Measurements from ENCODE around the gene HMCES.

Gene HMCES, protein sequence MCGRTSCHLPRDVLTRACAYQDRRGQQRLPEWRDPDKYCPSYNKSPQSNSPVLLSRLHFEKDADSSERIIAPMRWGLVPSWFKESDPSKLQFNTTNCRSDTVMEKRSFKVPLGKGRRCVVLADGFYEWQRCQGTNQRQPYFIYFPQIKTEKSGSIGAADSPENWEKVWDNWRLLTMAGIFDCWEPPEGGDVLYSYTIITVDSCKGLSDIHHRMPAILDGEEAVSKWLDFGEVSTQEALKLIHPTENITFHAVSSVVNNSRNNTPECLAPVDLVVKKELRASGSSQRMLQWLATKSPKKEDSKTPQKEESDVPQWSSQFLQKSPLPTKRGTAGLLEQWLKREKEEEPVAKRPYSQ

DNA sequence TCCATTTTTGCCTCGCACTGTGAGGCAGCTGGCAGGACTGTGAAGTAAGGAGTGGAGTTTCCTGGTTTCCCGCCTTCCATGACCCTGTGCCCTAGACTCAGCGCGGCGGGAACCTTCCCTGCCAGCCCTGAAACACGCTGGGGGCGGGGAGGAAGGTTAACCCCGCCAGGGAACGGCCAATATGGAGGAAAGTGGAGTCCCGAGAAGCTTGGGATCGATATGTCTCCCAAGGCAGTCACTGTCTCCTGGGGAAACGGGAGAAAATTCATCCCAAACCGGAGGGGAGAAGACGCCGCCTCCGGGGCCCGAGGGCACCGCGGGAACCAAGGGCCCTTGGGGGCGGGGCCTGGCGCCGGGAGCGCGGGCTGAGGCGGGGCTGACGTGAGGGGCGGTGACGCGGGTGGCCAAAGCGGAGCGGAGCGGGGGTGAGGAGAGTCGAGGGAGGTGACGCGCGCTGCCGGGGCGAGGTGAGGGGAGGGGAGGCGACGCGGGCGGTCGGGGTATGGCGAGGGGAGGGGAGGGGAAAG, at the start of gene HMCES:
Gene HMCES, plus strand, starts transcription at position 432 of the 527 bp plus-strand sequence. CDS start 863 bp downstream, outside the sequence.
- DNase-seq (ENCODE audit: low read depth in 2 of 2): peak; percentile 87 to 92

DNA sequence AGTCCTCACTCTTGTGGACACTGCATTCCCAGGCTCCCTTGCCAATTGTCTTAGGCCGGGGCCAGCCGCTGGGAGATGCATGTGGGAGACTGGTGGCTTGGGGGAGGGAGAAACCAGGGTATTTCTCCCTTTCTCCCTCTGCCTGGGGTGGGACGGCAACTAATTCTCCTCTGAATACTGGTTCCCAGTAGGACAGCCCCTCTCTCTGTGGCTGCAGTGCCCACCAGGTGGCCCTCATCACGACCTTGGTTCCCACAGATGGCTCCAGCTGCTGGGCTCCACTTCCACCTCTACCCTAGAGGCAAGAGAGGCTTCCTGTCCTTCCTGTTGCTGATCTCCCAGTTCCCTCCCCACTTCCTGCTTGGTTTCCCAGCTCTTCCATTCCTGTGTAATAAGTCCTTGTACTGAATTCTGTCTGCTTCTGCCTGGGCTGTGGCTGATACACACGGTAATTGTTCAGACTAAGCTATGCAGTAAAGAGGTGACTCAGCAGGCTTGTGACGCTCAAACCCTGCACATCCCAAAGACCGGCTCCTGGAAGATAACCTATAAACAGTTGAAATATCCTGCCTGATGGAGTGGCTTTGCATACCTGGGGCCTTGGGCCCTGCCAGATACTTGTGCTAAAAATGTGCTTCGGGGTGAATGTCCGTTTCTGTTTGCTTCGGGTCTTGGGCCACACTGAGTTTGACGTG, 49.6 kb upstream of the HMCES start:
- DNase-seq (ENCODE audit: low read depth in 2 of 2): no peak

DNA sequence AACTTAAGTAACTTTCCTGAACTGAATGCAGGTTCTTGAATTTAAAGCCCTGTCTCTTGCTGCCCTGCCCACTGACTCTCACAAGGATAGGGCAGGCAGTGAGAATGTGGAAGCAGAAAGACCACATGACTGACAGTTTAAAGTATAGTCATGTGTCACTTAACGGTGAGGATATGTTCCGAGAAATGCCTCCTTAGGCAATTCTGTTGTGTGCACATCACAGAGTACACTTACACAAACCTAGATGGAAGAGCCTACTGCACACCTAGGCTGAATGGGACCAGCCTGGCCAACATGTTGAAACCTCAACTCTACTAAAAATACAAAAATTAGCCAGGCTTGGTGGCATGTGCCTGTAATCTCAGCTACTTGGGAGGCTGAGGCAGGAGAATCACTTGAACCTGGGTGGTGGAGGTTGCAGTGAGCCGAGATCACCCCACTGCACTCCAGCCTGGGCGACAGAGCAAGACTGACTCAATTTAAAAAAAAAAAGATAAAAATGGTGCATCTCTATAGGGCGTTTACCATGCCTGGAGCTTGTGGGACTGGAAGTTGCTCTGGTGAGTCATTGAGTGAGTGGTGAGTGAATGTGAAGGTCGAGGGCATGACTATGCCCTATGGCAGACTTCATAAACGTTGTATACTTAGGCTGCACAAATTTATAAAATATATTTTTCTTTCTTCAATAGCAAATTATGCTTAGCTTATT, 48.2 kb upstream of the HMCES start:
- DNase-seq (ENCODE audit: low read depth in 2 of 2): peak in 1 of 2 donors; percentile 10

DNA sequence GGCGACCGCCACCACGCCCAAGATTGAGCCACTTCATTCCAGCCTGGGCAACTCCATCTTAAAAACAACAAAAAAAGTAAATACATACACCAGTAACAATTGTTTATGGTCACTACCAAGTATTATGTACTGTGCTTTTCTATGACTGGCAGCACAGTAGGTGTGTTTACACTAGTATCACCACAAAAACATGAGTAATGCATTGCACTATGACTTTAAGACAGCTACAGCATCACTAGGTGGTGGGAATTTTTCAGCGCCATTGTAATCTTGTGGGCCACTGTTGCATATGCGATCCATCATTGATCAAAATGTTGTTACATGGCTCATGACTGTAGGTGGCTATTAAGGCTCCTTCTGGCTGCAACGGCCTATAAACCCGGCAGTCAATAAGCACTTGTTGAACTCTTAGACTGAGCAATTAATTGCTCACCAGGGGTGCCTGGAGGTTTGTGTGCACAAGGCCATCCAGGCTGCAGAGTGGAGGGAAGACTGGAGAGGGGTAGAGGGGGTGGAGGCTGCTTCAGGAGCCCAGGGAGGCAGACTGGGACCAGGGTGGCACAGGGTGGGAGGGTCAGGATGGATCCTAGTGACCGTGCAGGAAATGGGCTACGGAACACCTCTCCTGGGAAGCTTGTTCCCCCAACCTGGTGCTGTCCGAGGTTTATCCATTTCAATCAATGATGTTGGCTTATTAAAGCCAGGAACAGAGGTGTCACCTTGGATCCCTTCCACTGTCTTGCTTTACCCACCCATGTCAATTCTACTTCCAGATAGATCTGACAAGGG, 47.1 kb upstream of the HMCES start:
- DNase-seq (ENCODE audit: low read depth in 2 of 2): no peak

DNA sequence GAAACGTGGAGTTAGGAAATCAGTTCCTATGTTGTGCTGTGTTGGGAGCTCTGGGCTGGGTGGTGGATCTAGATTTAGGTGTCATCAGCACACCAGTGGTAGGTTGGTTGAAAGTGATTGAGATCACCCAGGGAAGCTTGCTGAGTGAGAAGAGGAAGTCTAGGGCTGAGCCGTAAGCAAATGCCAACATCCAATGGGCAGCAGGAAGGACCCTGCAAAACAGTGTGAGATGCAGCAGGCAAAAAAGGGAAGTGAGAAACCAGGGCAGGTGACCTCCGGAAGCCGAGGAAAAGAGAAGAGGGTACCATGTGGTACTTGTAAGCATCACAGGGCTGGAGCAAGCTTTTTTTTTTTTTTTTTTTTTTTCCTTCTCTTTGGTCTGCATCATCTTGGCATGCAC, 45.1 kb upstream of the HMCES start:
- DNase-seq (ENCODE audit: low read depth in 2 of 2): no peak

DNA sequence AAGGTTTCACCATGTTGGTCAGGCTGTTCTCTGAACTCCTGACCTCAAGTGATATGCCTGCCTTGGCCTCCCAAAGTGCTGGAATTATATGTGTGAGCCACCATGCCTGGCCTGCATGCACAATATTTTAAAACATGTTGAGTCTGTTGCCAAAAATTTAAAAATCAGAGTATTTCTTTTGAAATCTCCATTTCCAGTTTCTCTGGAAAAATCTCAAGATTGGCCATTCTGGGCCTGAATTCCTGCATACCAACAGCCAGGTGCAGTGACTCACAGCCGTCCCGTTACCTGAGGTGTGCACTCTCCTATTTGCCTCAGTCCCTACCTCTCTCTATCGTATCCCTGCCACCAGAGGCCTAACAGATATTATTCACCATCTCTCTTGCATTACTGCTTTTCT, 44.2 kb upstream of the HMCES start:
- no peak for DNase-seq (ENCODE audit: low read depth in 2 of 2)

DNA sequence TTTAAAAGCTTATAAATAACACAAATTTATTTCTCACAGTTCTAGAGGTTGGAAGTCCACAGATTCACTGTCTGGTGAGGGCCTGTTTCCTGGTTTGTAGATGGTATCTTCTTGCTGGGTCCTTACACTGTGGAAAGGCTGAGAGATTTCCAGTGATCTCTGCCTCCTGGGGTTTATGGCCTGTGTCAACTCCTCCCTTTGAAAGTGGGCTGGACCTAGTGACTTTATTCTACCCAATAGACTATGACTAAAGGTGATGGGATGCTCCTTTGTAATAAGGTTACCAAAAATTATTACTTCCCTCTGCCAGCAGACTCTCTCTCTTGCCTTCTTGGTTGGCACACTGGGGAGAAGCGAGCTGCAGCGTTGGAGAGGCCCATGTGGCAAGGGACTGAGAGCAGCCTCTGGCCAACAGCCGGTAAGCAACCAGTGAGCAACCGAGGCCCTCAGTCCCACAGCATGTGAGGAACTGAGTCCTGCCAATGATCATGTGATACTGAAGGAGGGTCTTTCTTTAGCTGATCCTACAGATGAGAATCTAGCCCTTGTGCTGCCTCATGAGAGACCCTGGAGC, 43.2 kb upstream of the HMCES start:
- no peak for DNase-seq (ENCODE audit: low read depth in 2 of 2)

DNA sequence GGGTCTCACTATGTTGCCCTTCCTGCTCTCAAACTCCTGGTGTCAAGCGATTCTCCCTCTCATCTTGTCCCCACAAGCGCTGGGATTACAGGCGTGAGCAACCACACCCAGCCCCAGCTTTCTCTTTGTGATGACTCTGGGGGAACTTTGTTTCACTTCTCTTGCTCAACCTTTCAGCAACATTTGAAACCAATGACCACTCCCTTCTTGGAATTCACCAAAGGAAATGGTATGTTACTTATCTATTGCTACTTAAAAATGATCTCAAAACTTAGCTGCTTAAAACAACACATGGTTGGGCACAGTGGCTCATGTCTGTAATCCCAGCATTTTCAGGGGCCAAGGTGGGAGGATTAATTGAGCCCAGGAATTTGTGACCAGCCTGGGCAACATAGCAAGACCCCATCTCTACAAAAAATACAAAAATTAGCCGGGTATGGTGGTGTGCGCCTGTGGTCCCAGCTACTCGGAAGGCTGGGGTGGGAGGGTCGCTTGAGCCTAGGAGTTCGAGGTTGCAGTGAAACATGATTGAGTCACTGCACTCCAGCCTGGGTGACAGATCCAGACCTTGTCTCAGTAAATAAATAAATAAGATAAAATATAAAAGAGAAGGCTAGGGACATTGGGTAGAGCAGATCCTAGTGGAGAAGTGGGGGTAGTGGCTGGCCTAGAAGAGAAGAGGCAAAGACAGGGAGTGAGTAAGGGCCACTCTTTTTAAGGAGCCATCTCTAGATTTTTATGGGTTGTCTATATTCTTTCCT, 39.5 kb upstream of the HMCES start:
- DNase-seq (ENCODE audit: low read depth in 2 of 2): no peak

DNA sequence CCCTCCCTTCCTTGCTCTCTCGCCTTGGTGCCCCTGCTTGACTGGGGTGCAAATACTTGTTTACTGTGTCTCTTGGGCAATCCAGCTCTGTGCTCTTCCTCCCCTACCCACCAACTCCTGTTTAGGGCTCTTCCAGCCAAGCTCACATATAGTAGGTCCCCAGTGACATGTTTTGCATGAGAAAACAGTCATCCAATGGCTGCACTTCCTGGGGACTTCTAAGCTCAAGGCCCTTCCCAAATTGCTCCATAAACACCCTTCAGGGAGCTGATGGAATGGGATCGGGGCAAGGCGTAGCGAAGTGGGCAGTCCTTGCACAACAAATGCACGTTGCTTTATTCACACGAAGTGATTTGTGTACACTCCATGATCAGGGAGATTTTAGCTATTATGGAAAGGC, 38.7 kb upstream of the HMCES start:
- no peak for DNase-seq (ENCODE audit: low read depth in 2 of 2)

DNA sequence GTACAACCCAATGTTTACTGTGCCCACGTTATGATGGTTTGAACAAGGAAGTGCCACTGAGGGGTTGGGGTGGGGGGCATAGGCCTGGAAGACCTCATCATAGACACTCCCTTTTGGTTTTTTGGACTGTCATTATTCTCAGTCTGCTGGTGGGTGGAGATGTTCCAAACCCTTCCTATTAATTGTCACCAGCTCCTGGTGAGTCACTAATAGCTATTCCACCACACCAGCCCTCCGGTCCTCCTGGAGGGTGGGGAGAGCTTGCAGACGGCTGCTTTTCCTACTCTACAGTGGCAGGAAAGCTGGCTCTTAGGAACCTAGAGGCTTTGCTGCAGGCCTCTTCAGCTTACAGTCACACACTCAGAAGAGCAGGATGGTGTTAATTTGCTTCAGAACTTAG, 38.2 kb upstream of the HMCES start:
- no peak for DNase-seq (ENCODE audit: low read depth in 2 of 2)

DNA sequence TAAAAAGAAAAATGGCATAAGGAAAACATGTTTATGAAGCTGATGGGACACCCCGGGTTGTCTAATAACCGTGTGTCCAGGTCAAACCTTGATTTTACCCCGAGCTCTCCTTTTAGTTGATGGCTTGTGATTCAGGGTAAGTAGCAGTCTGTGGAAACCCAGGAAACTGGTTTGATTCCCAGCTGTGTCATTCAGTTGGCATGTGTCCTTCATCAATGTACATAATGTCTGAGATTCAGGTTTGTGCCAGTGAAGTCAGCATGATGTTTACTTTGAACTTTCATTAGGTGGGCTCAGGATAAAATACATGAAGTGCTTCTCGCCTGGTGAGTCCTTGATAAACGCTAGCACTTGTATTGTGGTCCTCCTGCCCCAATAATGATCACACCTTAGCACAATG, 33.5 kb upstream of the HMCES start:
- DNase-seq (ENCODE audit: low read depth in 2 of 2): no peak

DNA sequence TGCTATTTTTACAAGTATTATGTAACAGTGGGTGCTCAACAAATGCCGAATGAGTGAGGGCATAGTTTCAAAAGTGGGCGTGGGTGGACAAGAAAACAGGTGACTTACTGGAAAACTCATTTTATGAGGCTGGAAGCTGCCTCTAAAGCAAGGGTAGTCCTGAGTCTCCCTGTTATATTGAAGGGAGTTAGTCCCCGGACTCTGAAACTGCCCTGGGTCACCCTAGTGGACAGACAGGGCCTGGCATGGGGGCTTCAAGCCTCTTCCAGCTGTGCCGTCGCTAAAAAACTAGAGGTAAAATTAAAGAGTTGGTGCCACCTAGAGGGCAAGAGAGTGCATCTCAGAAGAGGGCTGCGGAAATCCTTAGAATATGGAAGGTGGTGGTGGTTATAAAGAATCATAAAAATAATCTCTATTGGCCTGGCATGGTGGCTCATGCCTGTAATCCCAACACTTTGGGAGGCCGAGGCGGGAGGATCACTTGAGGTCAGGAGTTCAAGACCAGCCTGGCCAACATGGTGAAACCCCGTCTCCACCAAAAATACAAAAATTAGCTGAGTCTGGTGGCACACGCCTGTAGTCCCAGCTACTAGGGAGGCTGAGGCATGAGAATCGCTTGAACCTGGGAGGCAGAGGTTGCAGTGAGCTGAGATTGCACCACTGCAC, 32.9 kb upstream of the HMCES start:
- DNase-seq (ENCODE audit: low read depth in 2 of 2): peak; percentile 43 to 51

DNA sequence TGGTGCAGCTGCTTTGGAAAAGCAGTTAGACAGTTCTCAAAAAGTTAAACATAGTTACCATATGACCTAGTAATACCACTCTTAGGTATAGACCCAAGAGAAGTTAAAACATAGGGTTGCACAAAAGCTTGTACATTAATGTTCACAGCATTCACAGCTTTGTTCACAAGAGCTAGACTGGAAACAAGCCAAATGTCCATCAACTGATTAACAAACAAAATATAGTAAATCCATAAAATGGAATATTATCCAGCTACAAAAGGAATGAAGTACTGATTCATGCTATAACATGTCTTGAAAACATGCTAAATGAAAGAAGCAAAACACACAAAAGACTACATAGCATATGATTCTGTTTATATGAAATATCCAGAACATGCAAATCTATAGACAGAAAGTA, 32.0 kb upstream of the HMCES start:
- DNase-seq (ENCODE audit: low read depth in 2 of 2): no peak

DNA sequence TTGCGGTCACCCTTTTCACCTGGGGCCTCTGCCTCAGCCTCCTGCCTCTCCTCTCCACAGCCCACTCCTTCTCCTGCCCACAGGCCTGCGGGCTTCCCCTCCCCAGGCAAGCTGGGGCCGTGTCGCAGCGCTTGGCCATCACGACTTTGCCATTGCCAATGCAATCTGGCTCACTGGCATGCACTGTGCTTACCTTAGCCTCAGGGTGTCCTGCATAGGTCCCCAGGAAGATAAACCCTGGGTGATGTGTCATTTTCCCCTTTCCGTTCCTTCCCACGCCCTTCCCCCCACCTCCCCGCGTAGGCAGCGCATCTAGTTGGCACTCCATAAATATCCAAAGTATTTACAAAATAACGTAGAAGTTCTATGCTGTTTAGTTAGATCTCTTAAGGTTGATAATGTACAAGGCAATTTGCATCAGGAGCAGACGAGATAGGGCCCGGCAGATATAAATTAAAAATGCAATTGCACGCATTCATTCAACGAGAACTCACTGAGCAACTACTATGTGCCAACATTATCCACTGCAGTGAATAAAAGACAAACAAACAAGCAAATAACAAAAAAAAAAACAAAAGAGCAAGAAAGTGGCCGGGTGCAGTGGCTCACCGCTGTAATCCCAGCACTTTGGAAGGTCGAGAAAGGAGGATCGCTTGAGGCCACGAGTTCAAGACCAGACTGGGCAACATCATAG, 30.2 kb upstream of the HMCES start:
- no peak for DNase-seq (ENCODE audit: low read depth in 2 of 2)

DNA sequence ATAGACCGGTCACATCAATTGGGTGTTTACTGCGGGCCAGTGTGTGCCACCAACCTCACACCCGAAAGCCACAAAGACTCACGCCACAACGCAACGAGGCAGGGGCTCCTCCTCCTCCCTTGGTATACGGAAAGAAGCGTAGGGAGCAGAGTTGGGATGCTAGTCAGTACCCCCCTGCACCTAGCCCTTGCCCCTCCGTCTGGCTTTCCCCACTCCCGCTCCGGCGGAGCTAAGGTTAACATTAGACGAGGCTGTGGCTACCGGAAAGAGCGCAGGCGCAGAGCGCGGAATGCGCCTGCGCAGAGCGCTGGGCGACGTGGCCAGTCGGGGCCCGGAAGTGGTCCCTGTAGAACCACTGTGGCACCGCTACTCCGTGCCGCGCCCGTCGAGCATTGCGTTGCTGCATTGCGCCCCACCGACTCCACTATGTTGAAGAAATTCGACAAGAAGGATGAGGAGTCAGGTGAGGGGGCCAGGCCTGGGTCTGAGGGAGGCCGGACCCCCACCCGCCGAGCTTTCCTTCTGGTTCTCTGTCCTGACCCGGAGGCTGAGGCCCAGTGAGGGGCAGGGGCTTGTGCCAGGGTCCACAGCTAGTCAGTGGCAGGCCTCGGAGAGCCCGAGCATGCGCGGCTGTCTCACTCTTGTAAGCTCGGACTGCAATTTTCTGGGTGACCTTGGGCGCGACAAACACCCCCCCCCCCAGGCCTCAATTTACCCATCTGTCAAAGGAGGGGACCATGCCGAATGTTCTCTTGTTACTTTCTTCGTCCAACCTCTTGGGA, 29.2 kb upstream of the HMCES start, which contains the start of gene COPG1:
Gene COPG1, plus strand, starts transcription at position 323 of the 782 bp plus-strand sequence. Its CDS starts 104 bp downstream, at position 427.
- peak; percentile 76 for DNase-seq (ENCODE audit: low read depth in 2 of 2)

DNA sequence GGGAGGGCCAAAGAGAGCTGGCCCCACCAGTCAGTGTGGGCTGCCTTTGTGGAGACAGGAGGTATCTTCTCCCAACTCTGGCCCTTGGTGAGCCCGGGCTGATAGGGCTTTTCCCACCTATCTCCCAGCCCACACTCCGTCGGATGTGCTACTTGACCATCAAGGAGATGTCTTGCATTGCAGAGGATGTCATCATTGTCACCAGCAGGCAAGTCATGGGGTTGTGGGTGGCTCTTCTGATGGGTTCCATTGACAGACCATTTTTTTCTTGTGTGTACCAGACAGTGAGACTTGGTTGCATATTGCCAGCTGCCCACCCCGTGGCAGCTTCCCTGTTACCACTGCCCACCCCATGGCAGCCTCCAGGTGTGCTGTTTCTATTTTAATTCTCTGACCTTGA, 25.9 kb upstream of the HMCES start:
- DNase-seq (ENCODE audit: low read depth in 2 of 2): no peak

DNA sequence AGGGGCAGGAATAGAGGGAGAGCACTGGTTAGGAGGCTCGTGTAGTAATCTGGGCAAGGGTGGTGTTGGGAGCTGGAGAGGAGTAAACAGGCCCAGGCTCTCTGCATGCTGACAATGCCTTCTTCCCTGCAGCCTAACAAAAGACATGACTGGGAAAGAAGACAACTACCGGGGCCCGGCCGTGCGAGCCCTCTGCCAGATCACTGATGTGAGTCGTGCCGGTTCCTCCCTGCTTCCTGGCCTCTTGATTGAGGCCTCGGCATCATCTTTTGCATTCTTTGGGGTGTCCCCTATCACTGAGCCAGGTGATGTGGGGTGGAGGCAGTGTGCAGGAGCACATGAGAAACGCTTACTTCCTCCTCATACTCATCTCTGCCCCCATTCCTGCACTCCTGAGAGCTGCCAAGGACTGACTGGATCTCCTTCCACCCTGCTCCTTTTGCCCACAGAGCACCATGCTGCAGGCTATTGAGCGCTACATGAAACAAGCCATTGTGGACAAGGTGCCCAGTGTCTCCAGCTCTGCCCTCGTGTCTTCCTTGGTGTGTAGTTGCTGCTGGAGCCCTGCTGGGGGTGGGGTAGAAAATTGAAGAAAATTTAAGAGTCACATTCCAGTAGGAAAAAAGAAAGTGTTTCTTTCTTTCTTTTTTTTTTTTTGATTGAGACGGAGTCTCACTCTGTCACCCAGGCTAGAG, 24.0 kb upstream of the HMCES start:
- no peak for DNase-seq (ENCODE audit: low read depth in 2 of 2)

DNA sequence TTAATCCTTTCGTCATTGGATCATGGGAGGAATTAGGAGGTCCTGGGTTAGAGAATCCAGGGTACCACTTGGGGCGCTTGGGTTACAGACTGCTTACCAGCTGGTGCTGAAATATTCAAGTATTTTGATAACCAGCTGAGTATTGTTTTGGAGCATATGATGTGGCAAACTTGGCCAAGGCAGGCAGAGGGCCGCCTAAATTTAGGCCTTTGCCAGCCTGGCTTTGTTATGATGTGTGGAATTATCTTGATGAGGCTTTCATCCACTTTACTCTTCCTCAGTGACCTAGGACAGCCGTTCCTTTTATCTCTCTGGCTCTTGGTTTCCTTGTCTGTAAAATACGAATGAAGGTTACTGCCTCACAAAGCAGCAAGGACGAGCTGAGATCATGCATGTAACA, 22.4 kb upstream of the HMCES start:
- DNase-seq (ENCODE audit: low read depth in 2 of 2): no peak

Data from activated CD4-positive, alpha-beta T cell treated with anti-CD3 and anti-CD28 coated beads for 24 hours (primary cell).